Activated CD8-positive, alpha-beta memory T cell treated with anti-CD3 and anti-CD28 coated beads for 1 hour (primary cell): ENCODE results near the gene STARD3NL.
"Not testable (repeated sequence)": the region's sequence is repeated elsewhere in the genome, so short reads cannot be mapped to it uniquely, and the experiment has no call there.

Experiments used
- DNase-seq, 2 donors: peaks; one replicate each; pipeline ENCODE4 v3.0.0-alpha.2; 2020; ENCODE audit warnings: low read depth in 1 of 2; ENCODE audit errors: extremely low read depth in 1 of 2

The STARD3NL gene

DNA sequence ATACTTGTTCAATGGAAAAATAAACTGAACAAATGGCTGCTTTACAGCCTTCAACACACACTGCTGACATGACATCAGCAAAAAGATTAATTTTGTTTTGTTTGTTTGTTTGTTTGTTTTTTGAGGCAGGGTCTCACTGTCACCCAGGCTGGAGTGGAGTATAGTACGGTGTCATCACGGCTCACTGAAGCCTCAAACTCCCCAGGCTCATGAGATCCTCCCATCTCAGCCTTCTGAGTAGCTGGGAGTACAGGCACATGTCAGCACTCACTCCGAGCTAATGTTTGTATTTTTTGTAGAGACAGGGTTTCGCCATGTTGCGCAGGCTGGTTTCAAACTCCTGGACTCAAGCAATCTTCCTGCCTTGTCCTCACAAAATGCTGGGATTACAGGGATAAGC lies 84.5 kb downstream of the STARD3NL start:
- DNase-seq, result no peak

- DNase-seq, result not testable (repeated sequence)
These were observed 85.2 kb downstream of the STARD3NL start for GRCh38 chr7:38263274-38263673.

DNA sequence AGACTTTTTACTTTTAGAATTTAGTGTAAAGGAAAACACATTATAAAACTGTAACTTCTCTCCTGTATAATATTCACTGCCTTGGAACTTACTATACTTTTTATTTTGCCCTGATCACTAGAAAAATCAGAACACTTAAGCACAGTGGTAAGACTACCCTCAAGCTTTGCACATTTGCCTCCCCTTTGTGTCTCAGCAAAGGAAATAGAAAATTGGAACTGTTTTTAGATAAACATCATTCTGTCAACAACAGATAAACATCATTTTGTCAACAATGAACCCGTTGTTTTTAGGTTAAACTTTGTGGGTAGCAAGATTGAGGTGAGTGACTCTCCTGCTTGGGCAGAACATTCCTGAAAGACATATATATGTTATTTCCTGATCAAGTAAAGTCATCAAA lies 86.6 kb downstream of the STARD3NL start:
- not testable (repeated sequence) for DNase-seq

GRCh38 chr7:38265958-38266357 lies 87.9 kb downstream of the STARD3NL start:
- DNase-seq, result not testable (repeated sequence)

- DNase-seq, result not testable (repeated sequence)
These were observed 91.8 kb downstream of the STARD3NL start for GRCh38 chr7:38269704-38270346.

GRCh38 chr7:38270405-38270804 lies 92.4 kb downstream of the STARD3NL start:
- DNase-seq, result not testable (repeated sequence)

DNA sequence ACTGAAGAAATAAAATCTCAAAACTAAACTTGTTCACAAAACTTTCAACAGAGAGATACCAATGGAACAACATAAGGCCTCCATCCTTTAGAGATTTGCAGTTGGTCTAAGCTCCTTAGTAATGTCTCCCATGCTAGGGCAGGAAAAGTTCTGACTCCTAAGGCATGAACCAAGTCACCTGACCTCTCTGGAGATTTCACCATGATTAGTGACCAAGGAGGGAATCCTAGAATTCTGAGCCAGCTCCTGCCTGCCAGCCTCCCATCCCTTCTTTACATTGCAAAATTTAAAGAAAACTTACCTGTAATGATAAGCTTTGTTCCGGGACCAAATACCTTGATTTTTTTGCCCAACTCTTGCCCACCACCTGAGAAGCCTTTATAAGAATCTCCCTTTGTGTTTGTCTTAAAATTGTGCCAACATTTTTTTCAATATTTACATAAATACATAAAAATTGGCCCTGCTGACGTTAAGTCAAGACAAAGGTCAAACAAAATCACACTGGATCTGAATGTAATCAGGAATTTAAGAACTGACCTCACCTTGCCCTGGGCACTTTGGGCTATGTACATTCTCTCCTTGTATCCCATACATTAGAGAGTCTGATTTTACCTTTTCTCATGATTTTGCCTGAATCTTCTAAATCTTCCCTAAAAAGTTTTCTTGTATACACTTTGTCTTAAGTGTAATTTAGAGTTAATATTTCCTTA lies 95.4 kb downstream of the STARD3NL start, which contains the start of gene TARP:
Gene TARP (minus strand): TSS at position 351 of the 710 bp plus-strand sequence.
- no peak for DNase-seq

DNA sequence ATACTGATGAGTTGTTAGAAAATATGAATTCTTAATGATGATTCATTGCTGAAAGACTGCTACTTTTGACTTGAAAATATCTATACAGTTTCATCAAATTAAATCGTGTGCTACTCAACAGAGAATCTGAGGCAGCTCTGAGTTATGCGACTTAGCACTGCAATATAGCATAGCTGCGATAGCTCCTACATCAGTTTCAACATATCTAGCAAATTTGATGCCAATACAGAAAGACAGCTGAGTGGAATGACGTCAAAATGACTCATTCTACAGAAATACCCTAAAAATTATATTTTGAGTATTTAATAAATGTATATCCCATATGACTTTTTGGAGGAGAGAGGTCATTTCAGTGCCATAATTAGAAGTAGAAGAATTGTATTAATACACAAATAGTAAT lies 96.4 kb downstream of the STARD3NL start:
- no peak for DNase-seq

DNA sequence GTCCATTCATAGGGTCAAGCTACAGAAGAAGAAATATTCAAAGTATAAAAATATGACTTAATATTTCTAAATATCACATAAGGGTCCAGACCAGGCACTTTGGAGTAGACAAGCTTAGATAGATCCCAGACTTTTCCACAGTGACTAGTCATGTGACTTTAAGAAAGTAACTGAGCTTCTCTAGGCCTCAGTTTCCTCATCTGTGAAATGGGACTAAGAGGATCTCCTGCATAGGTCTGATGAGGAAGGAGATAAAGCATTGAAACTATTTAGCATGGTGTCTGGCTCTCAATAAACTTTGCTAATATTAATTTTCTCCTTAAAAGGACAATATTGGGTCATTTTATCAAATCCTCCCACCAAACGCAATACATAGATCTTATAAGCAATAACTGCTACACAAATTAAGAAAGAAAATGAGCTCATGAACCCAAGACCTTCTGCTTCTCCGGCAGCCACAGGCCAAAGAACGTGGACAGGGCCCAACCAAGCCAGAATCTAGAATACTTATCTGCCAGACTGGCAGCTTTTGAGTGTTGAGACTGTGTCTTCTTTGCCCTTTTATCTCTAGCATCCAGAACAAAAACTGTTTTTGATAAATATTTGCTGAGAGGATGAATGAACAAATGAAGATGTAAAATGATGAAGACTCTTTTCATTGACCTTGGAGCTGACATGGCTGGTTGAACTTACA lies 97.0 kb downstream of the STARD3NL start:
- DNase-seq, result no peak

DNA sequence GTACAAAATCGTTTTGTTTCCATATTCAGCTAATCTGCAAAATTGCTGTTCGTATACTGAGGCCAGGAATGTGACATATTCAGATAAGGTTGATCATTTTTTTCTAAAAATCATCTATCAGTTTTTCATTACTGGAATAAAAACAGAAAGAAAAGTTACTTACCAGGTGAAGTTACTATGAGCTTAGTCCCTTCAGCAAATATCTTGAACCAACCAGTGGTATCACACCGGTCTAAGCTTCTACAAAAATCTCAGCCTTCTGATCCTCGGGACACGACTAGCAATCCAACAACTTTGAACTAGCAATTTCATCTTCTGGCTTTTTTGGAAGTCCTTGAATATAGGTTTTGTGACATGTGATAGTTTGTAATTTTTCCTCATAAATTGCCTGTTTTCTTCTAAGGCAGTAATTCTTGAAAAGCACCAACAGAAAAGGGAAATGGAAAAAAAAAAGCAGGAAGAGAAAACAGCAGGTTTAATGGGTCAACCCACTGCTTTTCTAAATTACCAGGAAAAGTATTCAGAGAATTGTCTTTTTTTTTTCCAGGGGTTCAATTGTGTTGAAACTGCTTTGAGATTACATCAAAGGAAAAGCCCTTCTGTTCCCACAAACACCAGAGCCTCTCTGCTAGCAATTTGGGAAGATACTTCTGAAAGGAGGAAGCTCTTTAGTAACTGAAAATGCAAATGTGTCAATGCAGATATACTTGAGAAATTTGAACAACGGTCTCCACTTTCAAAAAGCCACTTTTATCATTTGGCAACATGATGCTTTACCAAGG lies 98.2 kb downstream of the STARD3NL start:
- no peak for DNase-seq

GRCh38 chr7:38280000-38280399 lies 102.0 kb downstream of the STARD3NL start:
- DNase-seq, result no peak
